ENCODE measurements around the gene PSMA2. TPM values are rescaled to one million over a fixed set of nuclear protein-coding genes. Genes with fewer than 3 reads are reported as not detected.

The PSMA2 gene
- total and polyA plus RNA-seq, 8 donors, result 9.4 to 278 (median 136) TPM

GRCh38 chr7:42876182-42877068 lies 55.5 kb downstream of the PSMA2 start:
- Histone ChIP-seq H3K4me1 (no peaks in the 10 kb centered on the region), H3K27me3 (no peaks in the 10 kb centered on the region), H3K4me3 (no peak overlapping the region), H3K27ac (no peak overlapping the region), H3K9me3 (no peaks in the 10 kb centered on the region), H3K36me3 (no peaks in the 10 kb centered on the region)
- peak; percentile 63 to 77 for DNase-seq
- TF ChIP-seq EP300 (IDR thresholded peaks at IDR 0.05) (no peak), POLR2AphosphoS5 (IDR thresholded peaks at IDR 0.05) (no peak), CTCF (IDR thresholded peaks at IDR 0.05) (peak in 5 of 7 experiments; percentile 60 to 81 (median 72))
- intact Hi-C loops (cut with DNase I; ENCODE audit: low total_unique reads), result no loop called here
- WGBS, 5 donors, result 27 to 37% (median 32%) methylated on average over 5 of the region's 5 CpGs

- Histone ChIP-seq H3K4me3 (no peak overlapping the region), H3K27ac (peak overlapping the region in 1 of 5 donors; percentile 10), H3K9me3 (peaks cover 0 to 20% (median 4%) of the 10 kb centered on the region in 4 donors), H3K27me3 (no peaks in the 10 kb centered on the region), H3K4me1 (peaks cover 0 to 10% (median 5%) of the 10 kb centered on the region in 4 donors), H3K36me3 (no peaks in the 10 kb centered on the region)
- no peak for DNase-seq
- WGBS, 5 donors, result 44 to 51% (median 50%) methylated on average over 7 of the region's 7 CpGs
- TF ChIP-seq CTCF (IDR thresholded peaks at IDR 0.05), result no peak
- TF ChIP-seq EP300 (IDR thresholded peaks at IDR 0.05), result no peak
- TF ChIP-seq POLR2AphosphoS5 (IDR thresholded peaks at IDR 0.05), result peak in 1 of 3 donors; percentile 36
- TF ChIP-seq POLR2A (IDR thresholded peaks at IDR 0.05), result no peak
- intact Hi-C loops (cut with DNase I; ENCODE audit: low total_unique reads), result no loop called here
Observed at GRCh38 chr7:42869131-42870020, 62.6 kb downstream of the PSMA2 start.

- 45 to 92% (median 62%) methylated on average over 1 of the region's 1 CpG for WGBS, 5 donors
- intact Hi-C loops (cut with DNase I; ENCODE audit: low total_unique reads), result no loop called here
- DNase-seq, result peak in 1 of 2 donors; percentile 28
- Histone ChIP-seq H3K4me3 (no peak overlapping the region), H3K27ac (peak overlapping the region in 1 of 5 donors; percentile 10), H3K9me3 (peaks cover 0 to 22% (median 4%) of the 10 kb centered on the region in 4 donors), H3K27me3 (no peaks in the 10 kb centered on the region), H3K4me1 (peaks cover 0 to 10% (median 5%) of the 10 kb centered on the region in 4 donors), H3K36me3 (no peaks in the 10 kb centered on the region)
- no peak for TF ChIP-seq EP300 (IDR thresholded peaks at IDR 0.05)
- TF ChIP-seq POLR2AphosphoS5 (IDR thresholded peaks at IDR 0.05), result no peak
- TF ChIP-seq POLR2A (IDR thresholded peaks at IDR 0.05), result no peak
- TF ChIP-seq CTCF (IDR thresholded peaks at IDR 0.05), result no peak
Observed at GRCh38 chr7:42868480-42868879, 63.5 kb downstream of the PSMA2 start.

Other genes with a start within 250 kb of the PSMA2 start
- gene C7orf25, start 20.1 kb downstream of the PSMA2 start, total RNA-seq, result 10 to 100 TPM in 1 of 5 donors, 1 to 10 TPM in 2, under 1 TPM in 1, not detected in 1; 0.58 to 31.7 (median 5.0) TPM
- 1 to 10 TPM; 2.0 to 4.5 (median 2.3) TPM for gene C7orf25, start 20.1 kb downstream of the PSMA2 start, polyA plus RNA-seq
- 100 to 1,000 TPM in 1 of 5 donors, 10 to 100 TPM in 4; 15.9 to 158 (median 58.6) TPM for gene MRPL32, start 202 bp upstream of the PSMA2 start, total RNA-seq
- gene MRPL32, start 202 bp upstream of the PSMA2 start, polyA plus RNA-seq, result 10 to 100 TPM; 60.5 to 76.8 (median 76.8) TPM
- gene HECW1, start 180.5 kb upstream of the PSMA2 start, total RNA-seq, result 10 to 100 TPM in 1 of 5 donors, 1 to 10 TPM in 2, under 1 TPM in 2; 0.29 to 11.1 (median 1.3) TPM
- gene HECW1, start 180.5 kb upstream of the PSMA2 start, polyA plus RNA-seq, result 1 to 10 TPM in 2 of 3 donors, not detected in 1; 1.5 to 1.6 TPM

Measured in stomach (tissue), 9 donors.